T-helper 17 cell (primary cell): ENCODE results near the gene SCUBE2. TPM values are rescaled to one million over a fixed set of nuclear protein-coding genes. Genes with fewer than 3 reads are reported as not detected.

Source experiments
- total RNA-seq, 4 donors: library from RNA in 2 of 4; stranded (reverse) in 2 of 4; gene quantifications; one replicate each; pipeline ENCODE4 v1.2.3 and lab custom pipeline; 2022 to 2026

SCUBE2 gene
- total RNA-seq, 2 donors from 2014 or later, result 0.10 TPM; not detected in 1

Other genes starting within 250 kb of the SCUBE2 start
- gene AKIP1, start 180.4 kb downstream of the SCUBE2 start, total RNA-seq, result 1 to 10 TPM; 6.8 to 8.1 TPM
- gene C11orf16, start 158.7 kb downstream of the SCUBE2 start, total RNA-seq, result not detected
- gene ASCL3, start 148.6 kb downstream of the SCUBE2 start, total RNA-seq, result not detected
- gene TMEM9B, start 127.2 kb downstream of the SCUBE2 start, total RNA-seq, result 10 to 100 TPM; 28.3 to 30.3 TPM
- 1 to 10 TPM; 3.8 to 4.4 TPM for gene NRIP3, start 87.6 kb downstream of the SCUBE2 start, total RNA-seq
- 10 to 100 TPM; 66.3 to 96.5 TPM for gene DENND5A, start 173.8 kb upstream of the SCUBE2 start, total RNA-seq
- gene TMEM41B, start 223.0 kb upstream of the SCUBE2 start, total RNA-seq, result 10 to 100 TPM; 22.7 to 32.6 TPM